ENCODE data around the gene CASK. TPM values are rescaled to one million over a fixed set of nuclear protein-coding genes. Genes with fewer than 3 reads are reported as not detected.

Gene CASK
- total and polyA plus RNA-seq, 8 donors, result 4.7 to 42.5 (median 22.9) TPM

- H3K9me3 ChIP-seq, result no peaks in the 10 kb centered on the region
- intact Hi-C loops (cut with DNase I), result no loop called here
- ATAC-seq (peak in 2 of 4 donors; percentile 30 to 46), DNase-seq (no peak), FAIRE-seq (no peak)
- H3K27ac ChIP-seq, result no peak overlapping the region
- 40 to 58% methylated on average over 5 of the region's 5 CpGs for WGBS, 2 donors
- no peaks in the 10 kb centered on the region for H3K27me3 ChIP-seq
- H3K4me3 ChIP-seq, result no peak overlapping the region
- H3K4me1 ChIP-seq, result no peaks in the 10 kb centered on the region
- H3K36me3 ChIP-seq, result no peaks in the 10 kb centered on the region
- TF ChIP-seq CTCF (IDR thresholded peaks at IDR 0.05), result no peak
Measured at GRCh38 chrX:41808047-41808446, 115.3 kb downstream of the CASK start.

GRCh38 chrX:41802958-41803357 is 120.4 kb downstream of the CASK start:
- ATAC-seq, result peak in 1 of 4 donors; percentile 60
- no peak for FAIRE-seq
- no peak for TF ChIP-seq CTCF (IDR thresholded peaks at IDR 0.05)
- 74 to 79% methylated on average over 6 of the region's 6 CpGs for WGBS, 2 donors
- no peak overlapping the region for H3K27ac ChIP-seq
- no peak for DNase-seq
- peaks cover 0 to 15% (median 0%) of the 10 kb centered on the region in 4 donors for H3K27me3 ChIP-seq
- no peaks in the 10 kb centered on the region for H3K9me3 ChIP-seq
- H3K4me3 ChIP-seq, result no peak overlapping the region
- no peaks in the 10 kb centered on the region for H3K4me1 ChIP-seq
- intact Hi-C loops (cut with DNase I), result no loop called here
- no peaks in the 10 kb centered on the region for H3K36me3 ChIP-seq

- intact Hi-C loops (cut with DNase I), result no loop called here
- H3K4me3 ChIP-seq, result no peak overlapping the region
Measured at GRCh38 chrX:41799661-41800060, 123.7 kb downstream of the CASK start.

GRCh38 chrX:41796577-41796976 is 126.8 kb downstream of the CASK start:
- peaks cover 0 to 33% (median 0%) of the 10 kb centered on the region in 4 donors for H3K27me3 ChIP-seq
- H3K36me3 ChIP-seq, result no peaks in the 10 kb centered on the region
- H3K9me3 ChIP-seq, result no peaks in the 10 kb centered on the region
- H3K4me3 ChIP-seq, result no peak overlapping the region
- no peak for ATAC-seq
- intact Hi-C loops (cut with DNase I), result no loop called here
- no peak for DNase-seq
- FAIRE-seq, result no peak
- 71 to 84% methylated on average over 1 of the region's 1 CpG for whole genome bisulfite sequencing, 2 donors
- no peaks in the 10 kb centered on the region for H3K4me1 ChIP-seq
- no peak overlapping the region for H3K27ac ChIP-seq
- no peak for TF ChIP-seq CTCF (IDR thresholded peaks at IDR 0.05)

More at GRCh38 chrX:41799661-41800060, 123.7 kb downstream of the CASK start:
- no peaks in the 10 kb centered on the region for H3K4me1 ChIP-seq
- no peaks in the 10 kb centered on the region for H3K9me3 ChIP-seq
- TF ChIP-seq CTCF (IDR thresholded peaks at IDR 0.05), result no peak
- FAIRE-seq (no peak), ATAC-seq (no peak), DNase-seq (no peak)
- H3K36me3 ChIP-seq, result no peaks in the 10 kb centered on the region
- no peak overlapping the region for H3K27ac ChIP-seq
- WGBS, 2 donors, result 53 to 63% methylated on average over 6 of the region's 6 CpGs
- peaks cover 0 to 22% (median 0%) of the 10 kb centered on the region in 4 donors for H3K27me3 ChIP-seq

GRCh38 chrX:41796046-41796445 is 127.3 kb downstream of the CASK start:
- ATAC-seq (no peak), FAIRE-seq (no peak), DNase-seq (no peak)
- Histone ChIP-seq H3K27ac (no peak overlapping the region), H3K9me3 (no peaks in the 10 kb centered on the region), H3K27me3 (peaks cover 0 to 33% (median 0%) of the 10 kb centered on the region in 4 donors), H3K4me3 (no peak overlapping the region), H3K36me3 (no peaks in the 10 kb centered on the region), H3K4me1 (no peaks in the 10 kb centered on the region)
- WGBS, 2 donors, result 55 to 56% methylated on average over 1 of the region's 1 CpG
- intact Hi-C loops (cut with DNase I), result no loop called here
- no peak for TF ChIP-seq CTCF (IDR thresholded peaks at IDR 0.05)
